ENCODE results near the gene ACOT12.
A peak's percentile ranks its signal among the peaks of the same experiment; 100 is the strongest.

Gene ACOT12

GRCh38 chr5:81393783-81394718, at the start of gene ACOT12:
Gene ACOT12, minus strand, starts transcription at chr5:81394134. Its CDS starts 20 bp downstream, at chr5:81394114.
- Mint-ChIP-seq H3K4me1 (peaks cover 3 to 15% of the 10 kb centered on the region in 2 donors), H3K4me3 (peak within 1 kb of the TSS; percentile 36 to 77), H3K27me3 (peaks cover 35 to 49% of the 10 kb centered on the region in 2 donors), H3K36me3 (peaks cover 0 to 2% of the 10 kb centered on the region in 2 donors), H3K27ac (no peak within 1 kb of the TSS), H3K9me3 (peaks cover 4% of the 10 kb centered on the region in 2 donors)
- DNase-seq (no peak), ATAC-seq (replicated peaks) (peak; percentile 52 to 55)

DNA sequence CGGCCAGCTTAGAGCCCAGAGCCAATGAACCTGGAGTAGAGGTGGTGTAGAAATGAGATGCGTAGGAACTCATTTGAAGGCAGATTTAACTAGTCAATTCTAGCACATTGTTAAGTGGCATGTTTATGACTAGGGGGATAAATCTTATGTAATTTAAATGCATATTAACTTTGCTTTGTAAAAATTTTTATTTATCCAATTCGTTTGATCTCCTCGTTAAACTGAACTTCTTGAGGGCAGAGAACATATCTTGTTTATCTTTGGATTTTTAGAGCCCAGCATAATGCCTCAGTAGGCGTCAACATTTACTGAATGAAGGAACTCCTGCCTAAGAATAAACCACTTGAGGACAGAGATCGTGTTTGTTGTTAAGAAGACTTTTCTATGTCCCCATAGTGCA, 41.1 kb upstream of the ACOT12 start:
- Mint-ChIP-seq H3K4me1 (no peaks in the 10 kb centered on the region), H3K27ac (no peak overlapping the region), H3K36me3 (peaks cover 3 to 4% of the 10 kb centered on the region in 2 donors), H3K9me3 (no peaks in the 10 kb centered on the region), H3K4me3 (no peak overlapping the region), H3K27me3 (no peaks in the 10 kb centered on the region)
- DNase-seq: no peak
- no peak for ATAC-seq (replicated peaks)

DNA sequence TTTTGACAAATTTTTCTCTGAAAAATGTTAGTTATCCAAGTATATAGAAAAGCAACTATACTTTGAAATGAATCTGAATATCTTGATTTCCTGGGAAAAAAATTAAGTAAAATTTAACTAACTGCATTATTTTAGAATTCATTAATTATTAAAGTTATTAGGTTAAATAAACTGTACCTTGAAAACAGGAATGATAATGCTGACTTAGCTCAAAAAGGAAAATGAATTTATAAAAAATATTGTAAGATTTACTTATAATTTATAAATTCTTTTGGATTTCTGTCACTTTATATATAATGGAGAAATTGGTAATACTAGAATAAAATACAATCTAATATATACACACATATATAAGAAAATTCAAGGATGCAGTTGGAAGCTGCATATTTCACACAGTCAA, 36.1 kb upstream of the ACOT12 start:
- H3K27ac Mint-ChIP-seq: no peak overlapping the region
- no peaks in the 10 kb centered on the region for H3K9me3 Mint-ChIP-seq
- peaks cover 0 to 5% of the 10 kb centered on the region in 2 donors for H3K36me3 Mint-ChIP-seq
- no peak for ATAC-seq (replicated peaks)
- H3K4me1 Mint-ChIP-seq: peaks cover 3 to 11% of the 10 kb centered on the region in 2 donors
- H3K4me3 Mint-ChIP-seq: no peak overlapping the region
- H3K27me3 Mint-ChIP-seq: no peaks in the 10 kb centered on the region
- DNase-seq: no peak

DNA sequence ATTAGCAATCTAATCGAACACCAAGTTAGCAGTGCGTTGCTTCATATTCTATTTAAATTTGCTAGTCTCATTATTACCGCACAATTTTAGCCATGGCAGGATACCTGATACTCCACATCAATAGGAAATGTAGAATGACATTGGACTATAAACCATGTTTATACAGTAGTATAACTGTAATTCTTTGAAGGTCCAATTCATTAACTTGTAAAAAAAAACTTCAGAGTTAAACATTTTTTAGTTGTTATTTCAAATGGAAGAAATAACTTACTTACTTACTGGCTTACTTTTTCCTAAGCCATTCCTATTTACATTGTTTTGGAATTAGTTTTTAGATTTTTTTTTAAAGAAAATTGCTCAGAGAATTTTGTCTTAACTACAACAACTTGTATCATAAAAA, 35.4 kb upstream of the ACOT12 start:
- H3K27me3 Mint-ChIP-seq: no peaks in the 10 kb centered on the region
- H3K36me3 Mint-ChIP-seq: peaks cover 0 to 5% of the 10 kb centered on the region in 2 donors

GRCh38 chr5:81428861-81429260, 34.9 kb upstream of the ACOT12 start:
- H3K27me3 Mint-ChIP-seq: no peaks in the 10 kb centered on the region
- H3K9me3 Mint-ChIP-seq: no peaks in the 10 kb centered on the region
- peaks cover 3 to 11% of the 10 kb centered on the region in 2 donors for H3K4me1 Mint-ChIP-seq
- ATAC-seq (replicated peaks) (no peak), DNase-seq (no peak)
- H3K4me3 Mint-ChIP-seq: no peak overlapping the region
- H3K27ac Mint-ChIP-seq: peak overlapping the region; percentile 77
- H3K36me3 Mint-ChIP-seq: peaks cover 0 to 5% of the 10 kb centered on the region in 2 donors

More for the DNA sequence above, 35.4 kb upstream of the ACOT12 start:
- Mint-ChIP-seq H3K4me1 (peaks cover 3 to 11% of the 10 kb centered on the region in 2 donors), H3K4me3 (no peak overlapping the region), H3K9me3 (no peaks in the 10 kb centered on the region), H3K27ac (no peak overlapping the region)
- ATAC-seq (replicated peaks) (no peak), DNase-seq (no peak)

DNA sequence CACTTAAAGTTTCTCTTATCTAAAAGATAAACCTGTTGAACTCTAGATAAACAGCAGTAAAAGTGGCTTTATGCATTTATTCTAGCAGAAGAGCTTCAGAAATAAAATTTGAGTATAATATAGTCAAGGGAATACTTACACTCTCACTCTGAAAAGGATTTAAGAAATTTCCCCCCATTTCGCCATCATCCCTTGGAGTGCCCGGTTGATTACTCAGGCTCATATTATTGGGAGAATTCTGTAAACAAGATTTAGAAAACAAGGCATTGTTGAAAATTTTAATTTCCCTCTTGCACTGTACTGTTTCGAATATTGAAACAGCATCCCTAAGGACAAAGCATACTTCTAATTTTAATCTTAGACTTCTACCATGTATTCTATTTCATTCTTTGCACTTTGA, 34.5 kb upstream of the ACOT12 start:
- no peak for DNase-seq
- H3K36me3 Mint-ChIP-seq: peaks cover 0 to 5% of the 10 kb centered on the region in 2 donors
- no peaks in the 10 kb centered on the region for H3K27me3 Mint-ChIP-seq
- H3K4me1 Mint-ChIP-seq: peaks cover 3 to 11% of the 10 kb centered on the region in 2 donors
- H3K9me3 Mint-ChIP-seq: no peaks in the 10 kb centered on the region
- no peak for ATAC-seq (replicated peaks)
- no peak overlapping the region for H3K4me3 Mint-ChIP-seq
- peak overlapping the region; percentile 25 for H3K27ac Mint-ChIP-seq

GRCh38 chr5:81427566-81427965, 33.6 kb upstream of the ACOT12 start:
- H3K27ac Mint-ChIP-seq: no peak overlapping the region
- DNase-seq (no peak), ATAC-seq (replicated peaks) (no peak)
- no peaks in the 10 kb centered on the region for H3K27me3 Mint-ChIP-seq
- peaks cover 0 to 5% of the 10 kb centered on the region in 2 donors for H3K36me3 Mint-ChIP-seq
- peaks cover 3 to 11% of the 10 kb centered on the region in 2 donors for H3K4me1 Mint-ChIP-seq
- no peaks in the 10 kb centered on the region for H3K9me3 Mint-ChIP-seq
- H3K4me3 Mint-ChIP-seq: no peak overlapping the region

DNA sequence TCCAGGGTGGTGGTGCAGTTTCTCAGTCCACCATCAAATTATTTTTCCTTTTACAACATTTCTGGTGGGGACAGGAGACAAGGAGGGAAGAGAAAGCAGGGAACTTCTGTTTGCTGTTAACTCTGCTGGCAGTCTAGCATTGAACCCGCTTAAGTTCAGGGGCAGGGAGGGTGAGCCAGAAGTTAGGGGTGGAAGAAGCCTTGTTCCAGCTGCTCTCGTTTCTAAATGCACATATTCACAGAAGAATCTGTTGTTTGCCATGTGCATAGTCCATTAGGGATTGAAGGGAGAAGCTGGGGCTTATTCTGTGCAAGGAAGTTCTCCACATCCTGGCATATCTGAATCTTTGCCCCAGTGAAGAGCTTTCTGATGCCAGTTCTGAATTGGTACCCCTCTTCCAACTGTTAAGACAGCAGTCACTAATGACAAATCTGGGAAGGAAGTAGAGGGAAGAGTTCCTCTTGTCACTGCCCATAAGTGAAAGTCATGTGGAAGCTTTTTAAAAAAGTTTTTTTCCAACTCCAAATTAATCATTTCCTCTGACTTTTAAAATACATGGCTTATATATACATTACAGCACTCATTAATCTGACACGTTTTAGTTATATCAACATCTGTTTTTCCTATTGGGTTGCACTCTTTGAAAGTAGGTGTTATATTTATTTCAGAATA, 32.6 kb upstream of the ACOT12 start:
- H3K4me1 Mint-ChIP-seq: peaks cover 3 to 11% of the 10 kb centered on the region in 2 donors
- no peaks in the 10 kb centered on the region for H3K9me3 Mint-ChIP-seq
- H3K36me3 Mint-ChIP-seq: peaks cover under 1 to 2% of the 10 kb centered on the region in 2 donors
- H3K27me3 Mint-ChIP-seq: no peaks in the 10 kb centered on the region
- DNase-seq (no peak), ATAC-seq (replicated peaks) (no peak)
- peak overlapping the region; percentile 6 for H3K27ac Mint-ChIP-seq
- no peak overlapping the region for H3K4me3 Mint-ChIP-seq

DNA sequence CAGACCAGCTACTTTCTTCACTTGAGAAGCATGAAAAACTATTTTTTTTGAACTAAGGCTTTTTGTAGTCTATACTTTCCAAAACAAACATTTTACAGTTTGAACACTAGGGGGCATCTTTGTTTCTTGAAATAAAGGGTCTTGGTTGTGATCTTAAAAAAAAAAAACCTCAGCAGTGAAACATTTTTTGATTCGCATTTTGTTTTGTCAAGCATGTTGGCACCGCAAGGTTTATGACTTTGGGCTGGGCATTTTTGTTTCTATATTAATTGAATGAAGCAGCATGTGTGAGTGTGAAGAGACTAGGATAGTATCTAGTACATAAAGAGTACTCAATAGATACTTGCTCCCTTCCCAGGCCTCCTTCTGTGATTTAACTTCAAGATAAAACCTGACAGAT, 31.6 kb upstream of the ACOT12 start:
- ATAC-seq (replicated peaks): peak in 1 of 2 donors; percentile 58
- DNase-seq: no peak
- H3K27ac Mint-ChIP-seq: no peak overlapping the region

GRCh38 chr5:81424728-81425127, 30.8 kb upstream of the ACOT12 start:
- peaks cover 3 to 15% of the 10 kb centered on the region in 2 donors for H3K4me1 Mint-ChIP-seq
- ATAC-seq (replicated peaks) (no peak), DNase-seq (no peak)
- peaks cover 2 to 12% of the 10 kb centered on the region in 2 donors for H3K36me3 Mint-ChIP-seq
- H3K4me3 Mint-ChIP-seq: no peak overlapping the region
- no peak overlapping the region for H3K27ac Mint-ChIP-seq
- H3K9me3 Mint-ChIP-seq: no peaks in the 10 kb centered on the region
- no peaks in the 10 kb centered on the region for H3K27me3 Mint-ChIP-seq

More for the DNA sequence above, 31.6 kb upstream of the ACOT12 start:
- peaks cover 2 to 6% of the 10 kb centered on the region in 2 donors for H3K36me3 Mint-ChIP-seq
- no peak overlapping the region for H3K4me3 Mint-ChIP-seq
- H3K27me3 Mint-ChIP-seq: no peaks in the 10 kb centered on the region
- no peaks in the 10 kb centered on the region for H3K9me3 Mint-ChIP-seq
- peaks cover 3 to 11% of the 10 kb centered on the region in 2 donors for H3K4me1 Mint-ChIP-seq

GRCh38 chr5:81422671-81423070, 28.7 kb upstream of the ACOT12 start:
- ATAC-seq (replicated peaks) (no peak), DNase-seq (no peak)
- H3K4me3 Mint-ChIP-seq: no peak overlapping the region
- H3K27me3 Mint-ChIP-seq: no peaks in the 10 kb centered on the region
- peaks cover 2 to 13% of the 10 kb centered on the region in 2 donors for H3K36me3 Mint-ChIP-seq
- H3K27ac Mint-ChIP-seq: no peak overlapping the region
- H3K9me3 Mint-ChIP-seq: no peaks in the 10 kb centered on the region
- peaks cover 0 to 9% of the 10 kb centered on the region in 2 donors for H3K4me1 Mint-ChIP-seq

GRCh38 chr5:81420039-81420667, 26.2 kb upstream of the ACOT12 start:
- no peak overlapping the region for H3K4me3 Mint-ChIP-seq

GRCh38 chr5:81418606-81419005, 24.7 kb upstream of the ACOT12 start:
- peaks cover 0 to 17% of the 10 kb centered on the region in 2 donors for H3K36me3 Mint-ChIP-seq
- H3K4me1 Mint-ChIP-seq: peaks cover 0 to 4% of the 10 kb centered on the region in 2 donors
- DNase-seq (no peak), ATAC-seq (replicated peaks) (no peak)
- no peak overlapping the region for H3K27ac Mint-ChIP-seq
- H3K4me3 Mint-ChIP-seq: no peak overlapping the region
- no peaks in the 10 kb centered on the region for H3K27me3 Mint-ChIP-seq
- H3K9me3 Mint-ChIP-seq: no peaks in the 10 kb centered on the region

More at GRCh38 chr5:81420039-81420667, 26.2 kb upstream of the ACOT12 start:
- DNase-seq: no peak
- H3K27me3 Mint-ChIP-seq: no peaks in the 10 kb centered on the region
- H3K9me3 Mint-ChIP-seq: no peaks in the 10 kb centered on the region
- ATAC-seq (replicated peaks): peak in 1 of 2 donors; percentile 59
- H3K4me1 Mint-ChIP-seq: peaks cover 0 to 4% of the 10 kb centered on the region in 2 donors
- no peak overlapping the region for H3K27ac Mint-ChIP-seq
- H3K36me3 Mint-ChIP-seq: peaks cover 0 to 17% of the 10 kb centered on the region in 2 donors

- peaks cover 0 to 17% of the 10 kb centered on the region in 2 donors for H3K36me3 Mint-ChIP-seq
- H3K27ac Mint-ChIP-seq: no peak overlapping the region
- ATAC-seq (replicated peaks) (no peak), DNase-seq (no peak)
- H3K4me3 Mint-ChIP-seq: no peak overlapping the region
- H3K4me1 Mint-ChIP-seq: peaks cover 0 to 4% of the 10 kb centered on the region in 2 donors
- no peaks in the 10 kb centered on the region for H3K27me3 Mint-ChIP-seq
- no peaks in the 10 kb centered on the region for H3K9me3 Mint-ChIP-seq
Measured at GRCh38 chr5:81417052-81417451, 23.1 kb upstream of the ACOT12 start.

All from stimulated activated naive B cell treated with anti-CD40 and anti-IgM and Interleukin-4, amounts not matched to agents 10 μg/mL and 1 μg/mL and 100 μg/mL, for 72 hours (primary cell).